Type B pancreatic cell (in vitro differentiated cells): ENCODE results near the gene GNE. TPM values are rescaled to one million over a fixed set of nuclear protein-coding genes. Genes with fewer than 3 reads are reported as not detected.

ENCODE experiments used
- DNase-seq: peaks from one replicate; pipeline ENCODE4 v3.0.0; 2021; ENCODE audit warnings: mixed read lengths; ENCODE audit not compliant: unreplicated experiment; ENCODE audit errors: extremely low spot score
- H3K27ac Mint-ChIP-seq: 2 replicates; pipeline ENCODE4 v1.8.0; 2021; ENCODE audit warnings: mild to moderate bottlenecking, mixed read lengths
- H3K27me3 Mint-ChIP-seq: 2 replicates; pipeline ENCODE4 v1.8.0; 2021; ENCODE audit warnings: mixed read lengths
- H3K36me3 Mint-ChIP-seq: 2 replicates; pipeline ENCODE4 v1.8.0; 2021; ENCODE audit warnings: mixed read lengths
- H3K4me1 Mint-ChIP-seq: one replicate; pipeline ENCODE4 v1.8.0; 2021; ENCODE audit warnings: mixed read lengths; ENCODE audit not compliant: unreplicated experiment
- H3K4me3 Mint-ChIP-seq: 2 replicates; pipeline ENCODE4 v1.8.0; 2021; ENCODE audit warnings: mild to moderate bottlenecking, mixed read lengths
- H3K9me3 Mint-ChIP-seq: 2 replicates; pipeline ENCODE4 v1.8.0; 2021; ENCODE audit warnings: mixed read lengths
- total RNA-seq: library from RNA; stranded (reverse); gene quantifications from 2 replicates; pipeline ENCODE4 v1.2.1, GENCODE V29; 2021; ENCODE audit warnings: low replicate concordance
- TF ChIP-seq, protein P1 (sequence below): fragments of 200-600 bp; sonication (generic); conservative IDR thresholded peaks from 2 replicates; pipeline ENCODE4 v1.5.0; 2021; ENCODE audit warnings: antibody characterized with exemption, mild to moderate bottlenecking

GNE gene
- total RNA-seq, 1 donor from 2014 or later = 16.3 TPM

DNA sequence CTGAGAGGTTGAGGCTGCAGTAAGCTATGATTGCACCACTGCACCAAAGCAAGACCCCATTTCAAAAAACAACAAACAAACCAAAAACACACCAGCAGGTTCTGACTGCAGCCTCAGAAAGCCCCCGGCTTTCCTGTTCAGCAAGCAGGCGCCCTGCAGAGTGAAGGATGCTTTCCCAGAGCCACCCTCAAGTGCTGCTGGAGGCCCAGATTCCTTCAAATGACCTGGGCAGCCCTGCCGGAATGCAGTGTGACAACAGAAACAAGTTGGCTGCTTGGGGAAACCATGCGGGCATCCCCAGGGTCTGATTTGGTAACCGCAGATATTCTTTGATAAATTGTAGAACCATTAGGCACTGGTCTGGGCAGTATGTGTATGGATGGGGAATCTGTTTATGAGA lies 35.7 kb upstream of the GNE start:
- Mint-ChIP-seq H3K27me3 (no peaks in the 10 kb centered on the region), H3K4me3 (no peak overlapping the region), H3K36me3 (no peaks in the 10 kb centered on the region), H3K27ac (peak overlapping the region; percentile 41), H3K4me1 (peaks cover 24% of the 10 kb centered on the region), H3K9me3 (peaks cover 4% of the 10 kb centered on the region)
- DNase-seq = no peak
- TF ChIP-seq, protein P1, sequence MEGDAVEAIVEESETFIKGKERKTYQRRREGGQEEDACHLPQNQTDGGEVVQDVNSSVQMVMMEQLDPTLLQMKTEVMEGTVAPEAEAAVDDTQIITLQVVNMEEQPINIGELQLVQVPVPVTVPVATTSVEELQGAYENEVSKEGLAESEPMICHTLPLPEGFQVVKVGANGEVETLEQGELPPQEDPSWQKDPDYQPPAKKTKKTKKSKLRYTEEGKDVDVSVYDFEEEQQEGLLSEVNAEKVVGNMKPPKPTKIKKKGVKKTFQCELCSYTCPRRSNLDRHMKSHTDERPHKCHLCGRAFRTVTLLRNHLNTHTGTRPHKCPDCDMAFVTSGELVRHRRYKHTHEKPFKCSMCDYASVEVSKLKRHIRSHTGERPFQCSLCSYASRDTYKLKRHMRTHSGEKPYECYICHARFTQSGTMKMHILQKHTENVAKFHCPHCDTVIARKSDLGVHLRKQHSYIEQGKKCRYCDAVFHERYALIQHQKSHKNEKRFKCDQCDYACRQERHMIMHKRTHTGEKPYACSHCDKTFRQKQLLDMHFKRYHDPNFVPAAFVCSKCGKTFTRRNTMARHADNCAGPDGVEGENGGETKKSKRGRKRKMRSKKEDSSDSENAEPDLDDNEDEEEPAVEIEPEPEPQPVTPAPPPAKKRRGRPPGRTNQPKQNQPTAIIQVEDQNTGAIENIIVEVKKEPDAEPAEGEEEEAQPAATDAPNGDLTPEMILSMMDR = no peak

DNA sequence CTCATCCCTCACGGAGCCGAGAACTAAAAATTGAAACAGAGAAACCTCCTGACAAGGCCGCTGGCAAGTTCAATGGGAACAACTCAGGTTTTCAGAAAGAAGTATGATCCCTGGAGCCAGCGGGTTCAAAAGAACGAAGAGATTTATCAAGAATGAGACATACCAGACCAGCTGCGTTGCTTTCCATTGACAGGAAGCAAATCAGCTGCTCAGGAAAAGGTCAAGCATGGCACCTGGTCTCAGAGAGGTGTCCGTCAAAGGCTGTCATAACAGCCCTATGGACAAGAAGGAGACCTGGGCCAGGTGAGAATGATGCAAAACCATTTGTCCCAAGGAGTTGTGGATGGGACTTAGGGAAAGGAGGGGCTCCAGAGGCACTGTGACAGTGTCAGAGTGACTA lies 34.9 kb upstream of the GNE start:
- H3K4me1 Mint-ChIP-seq = peaks cover 20% of the 10 kb centered on the region
- H3K27ac Mint-ChIP-seq = no peak overlapping the region
- H3K27me3 Mint-ChIP-seq = no peaks in the 10 kb centered on the region

GRCh38 chr9:36292641-36293040 lies 34.4 kb upstream of the GNE start:
- H3K9me3 Mint-ChIP-seq = peaks cover 4% of the 10 kb centered on the region
- TF ChIP-seq, protein P1 = no peak
- H3K27me3 Mint-ChIP-seq = no peaks in the 10 kb centered on the region
- no peaks in the 10 kb centered on the region for H3K36me3 Mint-ChIP-seq
- H3K27ac Mint-ChIP-seq = no peak overlapping the region
- no peak for DNase-seq
- peaks cover 20% of the 10 kb centered on the region for H3K4me1 Mint-ChIP-seq
- no peak overlapping the region for H3K4me3 Mint-ChIP-seq

More for the DNA sequence above, 34.9 kb upstream of the GNE start:
- TF ChIP-seq, protein P1 = no peak
- Mint-ChIP-seq H3K36me3 (no peaks in the 10 kb centered on the region), H3K4me3 (no peak overlapping the region), H3K9me3 (peaks cover 4% of the 10 kb centered on the region)
- no peak for DNase-seq

- no peak for DNase-seq
- H3K4me1 Mint-ChIP-seq = peaks cover 14% of the 10 kb centered on the region
- H3K27ac Mint-ChIP-seq = no peak overlapping the region
Measured at GRCh38 chr9:36290996-36291395, 32.7 kb upstream of the GNE start.

DNA sequence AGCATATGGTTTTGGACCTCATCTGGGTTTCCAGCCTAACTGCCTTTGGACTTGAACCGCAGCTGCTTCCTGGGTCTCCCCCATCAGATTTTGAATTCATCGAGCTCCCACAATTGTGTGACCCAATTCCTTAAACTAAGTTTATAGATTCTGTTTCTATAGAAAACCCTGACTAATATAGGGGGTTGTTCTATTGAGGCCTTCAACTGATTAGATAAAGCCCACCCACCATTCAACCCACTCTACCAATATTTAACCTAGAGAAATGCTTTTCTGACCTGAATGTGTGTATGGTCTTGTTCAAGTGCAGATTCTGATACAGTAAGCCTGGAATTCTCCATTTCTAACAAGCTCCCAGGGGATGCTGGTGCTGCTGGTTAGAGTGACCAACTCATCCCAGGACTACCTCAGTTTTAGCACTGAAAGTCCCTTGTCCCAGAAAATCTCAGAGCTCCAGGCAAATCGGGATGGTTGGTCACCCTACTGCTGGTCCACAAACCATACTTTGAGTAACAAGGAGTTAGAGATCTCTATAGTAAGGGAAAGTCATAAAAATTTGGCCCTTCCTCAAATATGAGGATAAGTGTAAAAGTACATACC lies 31.7 kb upstream of the GNE start:
- Mint-ChIP-seq H3K27ac (no peak overlapping the region), H3K4me3 (no peak overlapping the region), H3K27me3 (no peaks in the 10 kb centered on the region), H3K9me3 (peaks cover 4% of the 10 kb centered on the region), H3K36me3 (no peaks in the 10 kb centered on the region), H3K4me1 (peaks cover 14% of the 10 kb centered on the region)
- DNase-seq = no peak
- TF ChIP-seq, protein P1 = no peak

More at GRCh38 chr9:36290996-36291395, 32.7 kb upstream of the GNE start:
- Mint-ChIP-seq H3K27me3 (no peaks in the 10 kb centered on the region), H3K9me3 (peaks cover 4% of the 10 kb centered on the region), H3K36me3 (no peaks in the 10 kb centered on the region), H3K4me3 (no peak overlapping the region)
- TF ChIP-seq, protein P1 = no peak

- peak overlapping the region; percentile 31 for H3K27ac Mint-ChIP-seq
- peaks cover 8% of the 10 kb centered on the region for H3K4me1 Mint-ChIP-seq
- no peak for DNase-seq
- H3K9me3 Mint-ChIP-seq = no peaks in the 10 kb centered on the region
- TF ChIP-seq, protein P1 = no peak
- H3K36me3 Mint-ChIP-seq = no peaks in the 10 kb centered on the region
- H3K4me3 Mint-ChIP-seq = no peak overlapping the region
- no peaks in the 10 kb centered on the region for H3K27me3 Mint-ChIP-seq
Measured at GRCh38 chr9:36288070-36288469, 29.8 kb upstream of the GNE start.
